GM19372 (cell line): ENCODE data around the gene KIF3C.

Experiments used
- ATAC-seq: cut with Tn5 transposase; IDR thresholded peaks from one replicate; pipeline ENCODE4 v1.9.1; 2021; ENCODE audit warnings: mild to moderate bottlenecking, low read depth, moderate library complexity; ENCODE audit not compliant: unreplicated experiment

The KIF3C gene

GRCh38 chr2:25881764-25882163 is 100.5 kb downstream of the KIF3C start:
- no peak for ATAC-seq

GRCh38 chr2:25879133-25879730 is 103.1 kb downstream of the KIF3C start:
- no peak for ATAC-seq

- peak; percentile 95 for ATAC-seq
These were observed 103.8 kb downstream of the KIF3C start, which contains the start of gene ASXL2 for GRCh38 chr2:25878361-25879132. Gene ASXL2 (minus strand): TSS chr2:25878487. CDS start chr2:25878222, 265 bp downstream.

GRCh38 chr2:25877431-25878360 is 104.6 kb downstream of the KIF3C start:
- ATAC-seq: no peak
